ENCODE results near the gene PKD1.
A peak's percentile ranks its signal among the peaks of the same experiment; 100 is the strongest.

- peak; percentile 55 for TF ChIP-seq CTCF (conservative IDR thresholded peaks at IDR 0.05)
- no peak for TF ChIP-seq EZH2 (IDR thresholded peaks at IDR 0.05; ENCODE audit: low read depth)
Observed at GRCh38 chr16:2047330-2048115, 88.2 kb downstream of the PKD1 start, which contains the start of the genes NTHL1 and TSC2.
